GM12801 (cell line): Measurements from ENCODE around the gene SDCBP2.

Source experiments
- TF ChIP-seq, protein P1 (sequence below): IDR thresholded peaks from one replicate; pipeline ENCODE4 v1.5.1; 2011; ENCODE audit warnings: control low read depth; ENCODE audit not compliant: insufficient read length; ENCODE audit errors: extremely low read depth

SDCBP2 gene

DNA sequence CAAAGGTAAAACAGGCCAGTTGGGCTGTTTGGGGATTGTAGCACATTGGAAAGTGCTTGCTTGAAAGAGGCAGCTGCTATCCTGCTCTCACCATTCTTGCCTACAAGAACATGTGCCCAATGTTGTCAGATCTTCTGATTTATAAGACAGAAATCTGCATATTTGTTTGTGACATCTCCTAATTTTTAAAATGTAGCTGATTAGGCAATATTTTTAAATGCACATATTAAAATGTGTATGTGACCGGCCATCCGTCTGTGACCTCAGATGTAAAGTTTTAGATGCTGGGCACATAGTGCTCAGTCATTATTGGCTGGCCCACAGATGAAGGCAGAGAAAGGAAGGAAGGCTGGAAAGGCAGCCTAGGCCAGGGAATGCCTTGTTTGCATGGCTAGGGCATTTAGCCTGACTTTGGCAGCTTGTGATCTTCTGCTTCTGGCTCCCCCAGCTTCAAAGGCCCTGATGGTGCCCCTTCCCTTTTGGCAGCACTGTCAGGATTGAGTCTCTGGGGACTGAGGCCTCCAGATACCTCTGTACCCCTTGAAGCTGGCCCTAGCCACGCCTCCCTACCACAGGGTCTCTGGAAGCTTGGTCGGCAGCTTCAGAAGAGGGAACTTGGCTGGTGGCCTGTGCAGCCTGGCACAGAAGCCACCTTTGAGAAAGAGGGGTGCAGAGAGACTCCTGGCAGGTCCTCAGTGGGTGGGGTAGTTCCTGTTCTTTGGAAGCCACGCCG is 56.4 kb downstream of the SDCBP2 start:
- TF ChIP-seq, protein P1, sequence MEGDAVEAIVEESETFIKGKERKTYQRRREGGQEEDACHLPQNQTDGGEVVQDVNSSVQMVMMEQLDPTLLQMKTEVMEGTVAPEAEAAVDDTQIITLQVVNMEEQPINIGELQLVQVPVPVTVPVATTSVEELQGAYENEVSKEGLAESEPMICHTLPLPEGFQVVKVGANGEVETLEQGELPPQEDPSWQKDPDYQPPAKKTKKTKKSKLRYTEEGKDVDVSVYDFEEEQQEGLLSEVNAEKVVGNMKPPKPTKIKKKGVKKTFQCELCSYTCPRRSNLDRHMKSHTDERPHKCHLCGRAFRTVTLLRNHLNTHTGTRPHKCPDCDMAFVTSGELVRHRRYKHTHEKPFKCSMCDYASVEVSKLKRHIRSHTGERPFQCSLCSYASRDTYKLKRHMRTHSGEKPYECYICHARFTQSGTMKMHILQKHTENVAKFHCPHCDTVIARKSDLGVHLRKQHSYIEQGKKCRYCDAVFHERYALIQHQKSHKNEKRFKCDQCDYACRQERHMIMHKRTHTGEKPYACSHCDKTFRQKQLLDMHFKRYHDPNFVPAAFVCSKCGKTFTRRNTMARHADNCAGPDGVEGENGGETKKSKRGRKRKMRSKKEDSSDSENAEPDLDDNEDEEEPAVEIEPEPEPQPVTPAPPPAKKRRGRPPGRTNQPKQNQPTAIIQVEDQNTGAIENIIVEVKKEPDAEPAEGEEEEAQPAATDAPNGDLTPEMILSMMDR: no peak

DNA sequence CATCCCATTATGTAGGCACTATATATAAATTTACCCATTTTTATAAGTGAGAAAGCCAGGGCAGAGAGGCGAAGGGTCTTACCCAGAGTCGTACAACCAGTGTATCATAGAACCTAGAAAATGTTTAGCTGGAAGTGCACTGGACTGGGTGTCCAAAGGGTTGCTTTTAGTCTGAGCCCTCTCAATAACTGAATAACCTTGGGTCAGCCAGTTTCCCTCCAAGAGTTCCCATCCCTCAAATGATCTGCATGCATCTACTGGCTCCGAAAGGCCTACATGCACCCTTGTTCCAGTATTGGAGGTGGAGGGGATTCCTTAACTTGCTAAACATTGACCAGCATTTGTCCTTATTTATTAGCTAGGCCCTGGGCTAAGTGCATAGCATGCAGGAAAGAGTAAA is 59.1 kb downstream of the SDCBP2 start:
- TF ChIP-seq, protein P1: no peak

DNA sequence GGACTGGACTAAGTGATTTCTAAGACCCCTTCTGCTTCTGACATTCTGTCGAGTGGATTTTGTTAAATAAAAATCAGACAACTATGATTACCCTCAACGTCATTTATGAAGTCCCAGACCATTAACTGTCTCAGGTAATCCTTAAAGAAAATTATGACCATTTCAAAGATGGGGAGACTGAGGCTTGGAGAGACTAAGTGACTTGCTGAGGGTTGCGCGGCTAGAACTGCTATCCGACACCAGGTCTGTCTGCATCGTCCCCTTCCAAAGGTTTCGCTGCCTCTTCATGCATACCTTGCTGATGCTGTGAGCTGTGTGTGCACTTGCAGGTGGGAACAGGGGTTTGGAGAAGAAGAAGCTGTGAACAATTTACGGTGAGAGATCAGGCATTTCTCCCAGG is 59.7 kb downstream of the SDCBP2 start:
- TF ChIP-seq, protein P1: no peak

DNA sequence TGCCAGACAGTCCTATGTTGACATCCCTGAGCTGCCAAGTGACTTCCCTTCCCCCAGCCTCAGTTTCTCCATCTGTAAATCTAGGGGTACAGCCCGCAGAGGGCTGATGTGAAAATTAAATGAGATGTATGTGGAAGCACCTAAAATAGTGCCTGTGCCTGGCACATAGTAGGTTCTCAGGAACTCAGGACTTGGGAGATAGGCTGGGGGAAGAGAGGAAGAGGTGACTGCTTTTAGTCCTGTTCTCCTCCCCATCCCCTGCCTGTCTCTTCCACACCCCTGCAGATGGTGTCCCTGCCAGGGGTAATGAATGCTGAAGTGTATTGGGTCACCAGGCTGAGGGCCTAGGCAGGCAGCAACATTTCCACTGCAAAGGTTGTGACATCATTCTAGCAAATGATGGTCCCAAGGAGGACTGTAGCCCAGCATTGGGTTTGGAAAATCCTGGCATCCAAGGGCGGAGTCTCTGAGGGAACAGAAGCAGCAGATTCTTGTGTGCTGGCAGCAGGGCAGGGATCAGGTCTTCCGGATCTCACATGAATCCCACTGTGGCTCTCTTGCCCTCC is 61.0 kb downstream of the SDCBP2 start:
- TF ChIP-seq, protein P1: no peak

DNA sequence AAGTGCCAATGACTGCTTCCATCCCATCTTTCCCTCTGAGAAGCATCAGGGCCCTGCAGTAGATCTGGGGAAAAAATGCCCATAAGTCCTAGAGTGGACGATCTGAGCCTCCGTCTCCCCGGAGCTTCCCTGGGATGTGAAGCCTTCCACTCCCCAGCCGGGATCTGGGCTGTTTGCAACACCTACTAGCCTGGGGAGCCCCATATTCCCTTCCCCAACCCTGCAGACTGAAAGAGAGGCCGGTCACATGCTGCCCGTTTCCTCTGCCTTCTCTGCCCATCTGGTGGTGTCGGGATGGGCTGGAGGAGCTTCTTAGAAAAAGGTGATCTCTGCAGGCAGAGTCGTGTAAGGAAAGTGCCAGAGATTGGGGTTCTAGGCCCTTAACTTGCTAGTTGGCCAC is 61.8 kb downstream of the SDCBP2 start:
- TF ChIP-seq, protein P1: no peak

DNA sequence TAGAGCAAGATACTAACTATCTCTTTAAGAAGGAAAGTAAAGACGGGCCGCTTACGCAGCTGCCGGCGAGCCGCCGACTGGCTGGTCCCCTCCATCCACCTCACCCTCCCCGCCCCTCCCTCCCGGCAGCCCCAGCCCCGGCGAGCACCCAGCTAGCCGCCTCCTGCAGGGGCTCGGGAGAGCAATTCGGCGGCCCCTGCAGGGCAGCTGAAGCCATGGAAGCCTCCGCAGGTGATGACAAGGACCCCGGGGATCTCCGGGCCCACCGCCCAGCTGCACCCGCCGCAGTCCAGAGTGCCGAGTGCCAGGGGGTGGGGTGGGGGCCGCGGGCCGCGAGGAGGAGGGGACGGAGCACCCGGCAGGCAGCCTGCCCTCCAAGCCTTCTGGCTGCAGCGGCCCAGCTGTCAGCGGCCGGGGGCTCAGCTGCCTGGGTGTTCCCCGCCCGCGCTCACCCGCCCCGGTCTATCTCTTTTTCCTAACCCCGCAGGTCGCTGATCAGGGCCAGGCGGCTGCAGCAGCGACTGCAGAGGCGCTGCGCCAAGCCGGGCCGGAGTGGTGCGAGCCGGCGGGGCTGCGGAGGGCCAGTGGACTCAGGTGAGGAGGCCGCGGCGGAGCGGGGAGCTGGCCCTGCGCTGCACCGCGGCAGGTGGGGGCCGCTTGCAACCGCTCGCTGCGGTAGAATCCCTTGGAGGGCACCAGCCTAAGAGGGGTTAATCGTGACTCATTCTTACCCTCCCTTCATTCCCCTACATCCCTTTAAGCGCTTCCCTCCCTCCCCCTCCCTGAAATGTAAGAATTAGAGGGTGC is 62.6 kb downstream of the SDCBP2 start, which contains the start of gene SNPH:
TSS of gene SNPH (plus strand) at position 128 of the 807 bp plus-strand sequence. CDS start 29,946 bp downstream, outside the sequence.
- TF ChIP-seq, protein P1: no peak

DNA sequence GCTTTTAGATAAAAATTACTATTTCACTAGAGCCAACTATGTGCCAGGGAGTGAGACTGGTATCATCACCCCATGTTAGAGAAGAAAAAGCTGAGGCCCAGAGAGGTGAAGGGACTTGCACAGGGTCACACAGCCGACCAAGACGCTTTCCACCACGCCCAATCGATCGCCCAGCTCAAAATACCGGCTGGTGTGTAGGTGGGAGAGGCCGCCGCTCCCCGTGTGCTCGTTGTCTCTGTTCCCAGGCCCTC is 63.1 kb downstream of the SDCBP2 start:
- TF ChIP-seq, protein P1: no peak
